GM12878 (cell line): ENCODE data around the gene MTFR1L.

Experiments used
- CHD1 ChIP-seq: IDR thresholded peaks from 2 replicates; pipeline ENCODE4 v1.6.1; 2012; ENCODE audit warnings: low read depth, low read length, improper control_type of control experiment
- CREB1 ChIP-seq: IDR thresholded peaks from 2 replicates; pipeline ENCODE4 v1.6.1; 2012; ENCODE audit warnings: low read depth, mild to moderate bottlenecking, inconsistent platforms
- ESRRA ChIP-seq: IDR thresholded peaks from 2 replicates; pipeline ENCODE4 v1.6.1; 2012; ENCODE audit warnings: mild to moderate bottlenecking, low read length, improper control_type of control experiment
- FOXK2 ChIP-seq: fragments of 450-650 bp; IDR thresholded peaks from 2 replicates; pipeline ENCODE4 v1.6.1; 2017; ENCODE audit warnings: mild to moderate bottlenecking, moderate library complexity
- IKZF1 ChIP-seq: fragments of 450-650 bp; conservative IDR thresholded peaks from 2 replicates; pipeline ENCODE4 v1.6.1; 2017; ENCODE audit warnings: antibody characterized with exemption, mild to moderate bottlenecking
- RAD21 ChIP-seq: IDR thresholded peaks from 2 replicates; pipeline ENCODE4 v1.6.1; 2011; ENCODE audit warnings: mild to moderate bottlenecking, low read depth, low read length, moderate library complexity; ENCODE audit not compliant: insufficient read depth
- SMC3 ChIP-seq: IDR thresholded peaks from 2 replicates; pipeline ENCODE4 v1.6.1; 2011; ENCODE audit warnings: low read length, improper control_type of control experiment, borderline replicate concordance
- TF ChIP-seq, protein P1 (sequence below), 3 experiments: IDR thresholded peaks in 2 of 3; conservative IDR thresholded peaks in 1 of 3; 2 replicates each; pipeline ENCODE4 v1.5.1; 2011; ENCODE audit warnings: low read depth in 3 of 3, low read length in 3 of 3, mild to moderate bottlenecking in 3 of 3, control low read depth in 2 of 3, moderate library complexity in 2 of 3, inconsistent platforms in 1 of 3, mixed read lengths in 1 of 3; ENCODE audit not compliant: control insufficient read depth in 2 of 3, insufficient read depth in 1 of 3; ENCODE audit errors: extremely low read depth in 1 of 3
- TF ChIP-seq, protein P2 (sequence below): fragments of 450-650 bp; IDR thresholded peaks from 2 replicates; pipeline ENCODE4 v1.6.1; 2017; ENCODE audit warnings: mild to moderate bottlenecking
- TF ChIP-seq, protein P3 (sequence below): IDR thresholded peaks from 2 replicates; pipeline ENCODE4 v1.6.1; 2011; ENCODE audit warnings: low read depth, mild to moderate bottlenecking, low read length, moderate library complexity, borderline replicate concordance; ENCODE audit errors: extremely low read depth

DNA sequence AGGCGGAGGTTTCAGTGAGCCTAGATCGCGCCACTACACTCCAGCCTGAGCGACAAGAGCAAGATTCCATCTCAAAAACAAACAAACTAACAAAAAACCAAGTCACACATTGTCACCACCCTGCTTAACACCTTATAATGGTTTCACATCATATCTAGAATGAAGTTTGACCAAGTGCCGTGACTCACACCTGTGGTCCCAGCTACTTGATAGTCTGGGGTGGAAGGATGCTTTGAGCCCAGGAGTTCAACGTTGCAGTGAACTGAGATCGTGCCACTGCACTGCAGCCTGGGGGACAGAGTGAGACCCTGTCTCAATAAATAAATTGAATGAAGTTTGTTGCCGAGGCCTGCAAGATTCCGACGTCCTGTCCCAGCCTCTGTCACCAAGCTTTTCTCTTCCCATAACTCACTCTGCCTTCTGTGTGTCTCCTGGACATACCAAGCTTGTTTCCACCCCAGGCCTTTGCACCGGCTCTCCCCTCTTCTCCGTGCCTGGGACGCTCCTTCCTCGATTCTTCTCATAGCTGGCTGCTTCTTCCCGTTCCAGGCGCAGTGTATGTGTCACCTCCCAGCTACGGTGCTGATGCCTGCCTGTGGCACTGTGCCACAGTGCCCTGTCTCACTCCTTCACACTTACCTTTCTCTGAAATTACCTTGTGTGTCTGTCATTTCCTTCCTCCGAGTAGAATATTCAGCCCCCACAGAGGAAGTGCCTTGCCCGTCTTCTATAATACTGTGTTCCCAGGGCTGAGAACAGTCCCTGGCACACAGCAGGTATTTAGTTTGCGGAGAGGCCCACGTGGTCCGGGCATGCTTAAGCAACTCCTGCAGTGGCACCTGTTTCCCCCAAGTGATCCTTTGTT, 23.6 kb upstream of the MTFR1L start:
- TF ChIP-seq FOXK2 (no peak), RAD21 (no peak), CHD1 (no peak), ESRRA (no peak), SMC3 (no peak), CREB1 (no peak), IKZF1 (no peak)
- TF ChIP-seq, protein P1, sequence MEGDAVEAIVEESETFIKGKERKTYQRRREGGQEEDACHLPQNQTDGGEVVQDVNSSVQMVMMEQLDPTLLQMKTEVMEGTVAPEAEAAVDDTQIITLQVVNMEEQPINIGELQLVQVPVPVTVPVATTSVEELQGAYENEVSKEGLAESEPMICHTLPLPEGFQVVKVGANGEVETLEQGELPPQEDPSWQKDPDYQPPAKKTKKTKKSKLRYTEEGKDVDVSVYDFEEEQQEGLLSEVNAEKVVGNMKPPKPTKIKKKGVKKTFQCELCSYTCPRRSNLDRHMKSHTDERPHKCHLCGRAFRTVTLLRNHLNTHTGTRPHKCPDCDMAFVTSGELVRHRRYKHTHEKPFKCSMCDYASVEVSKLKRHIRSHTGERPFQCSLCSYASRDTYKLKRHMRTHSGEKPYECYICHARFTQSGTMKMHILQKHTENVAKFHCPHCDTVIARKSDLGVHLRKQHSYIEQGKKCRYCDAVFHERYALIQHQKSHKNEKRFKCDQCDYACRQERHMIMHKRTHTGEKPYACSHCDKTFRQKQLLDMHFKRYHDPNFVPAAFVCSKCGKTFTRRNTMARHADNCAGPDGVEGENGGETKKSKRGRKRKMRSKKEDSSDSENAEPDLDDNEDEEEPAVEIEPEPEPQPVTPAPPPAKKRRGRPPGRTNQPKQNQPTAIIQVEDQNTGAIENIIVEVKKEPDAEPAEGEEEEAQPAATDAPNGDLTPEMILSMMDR (IDR thresholded peaks at IDR 0.05 in 2 of 3, conservative IDR thresholded peaks at IDR 0.05 in 1 of 3; ENCODE audit: control insufficient read depth in 2 of 3, extremely low read depth in 1 of 3, insufficient read depth in 1 of 3, low read depth in 3 of 3, low read length in 3 of 3): no peak
- TF ChIP-seq, protein P2, sequence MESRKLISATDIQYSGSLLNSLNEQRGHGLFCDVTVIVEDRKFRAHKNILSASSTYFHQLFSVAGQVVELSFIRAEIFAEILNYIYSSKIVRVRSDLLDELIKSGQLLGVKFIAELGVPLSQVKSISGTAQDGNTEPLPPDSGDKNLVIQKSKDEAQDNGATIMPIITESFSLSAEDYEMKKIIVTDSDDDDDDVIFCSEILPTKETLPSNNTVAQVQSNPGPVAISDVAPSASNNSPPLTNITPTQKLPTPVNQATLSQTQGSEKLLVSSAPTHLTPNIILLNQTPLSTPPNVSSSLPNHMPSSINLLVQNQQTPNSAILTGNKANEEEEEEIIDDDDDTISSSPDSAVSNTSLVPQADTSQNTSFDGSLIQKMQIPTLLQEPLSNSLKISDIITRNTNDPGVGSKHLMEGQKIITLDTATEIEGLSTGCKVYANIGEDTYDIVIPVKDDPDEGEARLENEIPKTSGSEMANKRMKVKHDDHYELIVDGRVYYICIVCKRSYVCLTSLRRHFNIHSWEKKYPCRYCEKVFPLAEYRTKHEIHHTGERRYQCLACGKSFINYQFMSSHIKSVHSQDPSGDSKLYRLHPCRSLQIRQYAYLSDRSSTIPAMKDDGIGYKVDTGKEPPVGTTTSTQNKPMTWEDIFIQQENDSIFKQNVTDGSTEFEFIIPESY: no peak
- TF ChIP-seq, protein P3, sequence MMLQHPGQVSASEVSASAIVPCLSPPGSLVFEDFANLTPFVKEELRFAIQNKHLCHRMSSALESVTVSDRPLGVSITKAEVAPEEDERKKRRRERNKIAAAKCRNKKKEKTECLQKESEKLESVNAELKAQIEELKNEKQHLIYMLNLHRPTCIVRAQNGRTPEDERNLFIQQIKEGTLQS: no peak
